ENCODE measurements around the gene CMIP.

The CMIP gene

DNA sequence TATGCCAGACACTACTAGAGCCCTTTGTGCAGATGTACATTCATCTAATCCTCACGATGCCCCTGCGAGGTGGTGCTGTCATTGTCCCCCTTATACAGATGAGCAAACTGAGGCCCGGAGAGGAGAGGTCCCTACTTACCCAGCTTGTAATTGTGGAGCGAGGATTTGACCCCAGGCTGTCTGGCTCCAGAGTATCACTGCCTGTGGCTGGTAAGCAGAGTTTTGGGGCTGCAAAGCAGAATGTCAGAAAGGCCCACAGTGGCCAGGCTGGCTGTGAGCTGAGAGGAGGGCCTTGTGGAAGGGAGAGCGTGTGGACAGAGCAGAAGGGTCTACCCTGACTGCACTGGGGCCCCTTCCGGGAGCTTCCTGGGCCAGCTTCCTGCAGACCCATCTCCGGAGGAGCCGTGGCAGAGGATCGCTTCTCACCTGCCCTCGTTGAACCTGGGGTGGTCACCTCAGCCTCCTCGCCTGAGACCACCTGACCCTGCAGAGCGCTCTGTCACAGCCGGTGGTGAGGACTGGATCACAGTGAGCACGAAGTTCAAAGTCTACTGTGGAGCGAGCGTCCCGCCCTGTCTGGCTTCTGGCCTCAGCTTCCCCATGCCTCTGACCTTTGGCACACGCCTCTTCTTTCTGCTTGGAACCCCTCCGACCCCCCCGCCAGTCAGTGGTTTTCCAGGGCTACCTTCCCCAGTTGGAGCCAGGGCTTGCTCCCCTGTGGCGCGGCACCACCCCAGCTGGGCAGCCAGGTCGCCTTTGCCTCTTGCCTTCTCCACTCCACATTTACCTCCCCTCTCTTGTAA is 12.1 kb downstream of the CMIP start:
- Histone ChIP-seq H2AFZ (ENCODE audit: low read length) (no peak overlapping the region), H3K4me2 (ENCODE audit: low read depth, low read length, poor library complexity, severe bottlenecking) (no peak overlapping the region), H4K20me1 (ENCODE audit: insufficient read depth, low read length, poor library complexity, severe bottlenecking) (peaks cover 25% of the 10 kb centered on the region), H3K9ac (ENCODE audit: low read depth, low read length, poor library complexity, severe bottlenecking) (no peak overlapping the region), H3K79me2 (ENCODE audit: insufficient read depth, low read length) (peaks cover 96% of the 10 kb centered on the region), H3K9me3 (ENCODE audit: insufficient read depth, low read depth, low read length) (no peaks in the 10 kb centered on the region), H3F3A (ENCODE audit: low read depth) (no peaks in the 10 kb centered on the region), H3K4me1 (ENCODE audit: insufficient read depth, low read length, poor library complexity, severe bottlenecking) (peaks cover 25% of the 10 kb centered on the region), H3K27me3 (ENCODE audit: insufficient read depth, low read length, poor library complexity, severe bottlenecking) (no peaks in the 10 kb centered on the region), H3K4me3 (ENCODE audit: low read length, poor library complexity, severe bottlenecking) (no peak overlapping the region), H3K36me3 (ENCODE audit: insufficient read depth, low read length) (peaks cover 16% of the 10 kb centered on the region; the same call in 1 of the 2 replicates), H3K9me2 (replicated peaks; ENCODE audit: low read depth, low read length) (no peaks in the 10 kb centered on the region)
- TF ChIP-seq, protein P1, sequence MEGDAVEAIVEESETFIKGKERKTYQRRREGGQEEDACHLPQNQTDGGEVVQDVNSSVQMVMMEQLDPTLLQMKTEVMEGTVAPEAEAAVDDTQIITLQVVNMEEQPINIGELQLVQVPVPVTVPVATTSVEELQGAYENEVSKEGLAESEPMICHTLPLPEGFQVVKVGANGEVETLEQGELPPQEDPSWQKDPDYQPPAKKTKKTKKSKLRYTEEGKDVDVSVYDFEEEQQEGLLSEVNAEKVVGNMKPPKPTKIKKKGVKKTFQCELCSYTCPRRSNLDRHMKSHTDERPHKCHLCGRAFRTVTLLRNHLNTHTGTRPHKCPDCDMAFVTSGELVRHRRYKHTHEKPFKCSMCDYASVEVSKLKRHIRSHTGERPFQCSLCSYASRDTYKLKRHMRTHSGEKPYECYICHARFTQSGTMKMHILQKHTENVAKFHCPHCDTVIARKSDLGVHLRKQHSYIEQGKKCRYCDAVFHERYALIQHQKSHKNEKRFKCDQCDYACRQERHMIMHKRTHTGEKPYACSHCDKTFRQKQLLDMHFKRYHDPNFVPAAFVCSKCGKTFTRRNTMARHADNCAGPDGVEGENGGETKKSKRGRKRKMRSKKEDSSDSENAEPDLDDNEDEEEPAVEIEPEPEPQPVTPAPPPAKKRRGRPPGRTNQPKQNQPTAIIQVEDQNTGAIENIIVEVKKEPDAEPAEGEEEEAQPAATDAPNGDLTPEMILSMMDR (conservative IDR thresholded peaks at IDR 0.05; ENCODE audit: low read length), result no peak
- no peak for TF ChIP-seq EZH2phosphoT487 (IDR thresholded peaks at IDR 0.05; ENCODE audit: borderline replicate concordance)

DNA sequence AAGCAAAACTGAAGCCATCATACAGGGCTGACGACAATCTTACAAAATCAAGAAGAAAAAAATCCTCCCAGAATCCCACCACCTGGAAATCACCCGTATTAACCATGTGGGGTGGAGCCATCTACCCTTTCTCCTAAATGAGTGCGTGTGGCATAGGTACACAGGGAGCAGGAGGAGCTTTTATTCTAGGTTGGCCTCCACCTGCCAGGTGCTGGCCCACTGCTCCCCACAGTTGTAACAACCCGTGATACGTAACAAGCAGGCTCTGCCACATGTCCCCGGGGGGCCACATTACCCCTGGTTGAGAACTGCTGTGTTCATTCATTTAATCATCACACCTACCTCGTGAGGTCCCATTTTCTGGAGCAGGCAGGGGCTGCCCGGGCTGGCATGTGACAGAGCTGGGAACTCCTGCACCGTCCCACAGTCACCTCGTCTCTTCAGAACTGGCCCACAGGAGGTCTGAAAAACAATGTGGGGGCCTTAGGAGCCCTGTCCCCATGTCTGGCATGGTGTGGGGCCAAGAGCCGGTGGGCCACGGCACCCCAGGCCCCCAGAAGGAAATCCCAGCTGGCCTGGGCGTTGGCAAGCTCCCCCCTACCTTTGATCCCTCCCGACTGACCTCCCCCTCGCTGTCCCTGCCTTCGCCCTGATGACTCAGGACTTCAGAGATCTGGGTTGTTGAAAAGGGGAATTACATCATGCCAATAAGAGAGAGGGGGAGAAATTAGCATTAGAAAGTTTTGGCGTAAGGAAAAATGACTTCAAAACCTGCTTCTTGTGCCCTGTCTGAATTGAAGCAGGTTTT is 12.9 kb downstream of the CMIP start:
- Histone ChIP-seq H3K27me3 (ENCODE audit: insufficient read depth, low read length, poor library complexity, severe bottlenecking) (no peaks in the 10 kb centered on the region), H3K4me2 (ENCODE audit: low read depth, low read length, poor library complexity, severe bottlenecking) (no peak overlapping the region), H3K36me3 (ENCODE audit: insufficient read depth, low read length) (peaks cover 16% of the 10 kb centered on the region; the same call in 1 of the 2 replicates), H4K20me1 (ENCODE audit: insufficient read depth, low read length, poor library complexity, severe bottlenecking) (peaks cover 23% of the 10 kb centered on the region), H3F3A (ENCODE audit: low read depth) (no peaks in the 10 kb centered on the region), H3K4me3 (ENCODE audit: low read length, poor library complexity, severe bottlenecking) (no peak overlapping the region), H3K4me1 (ENCODE audit: insufficient read depth, low read length, poor library complexity, severe bottlenecking) (peaks cover 17% of the 10 kb centered on the region), H3K9me2 (replicated peaks; ENCODE audit: low read depth, low read length) (no peaks in the 10 kb centered on the region), H3K9me3 (ENCODE audit: insufficient read depth, low read depth, low read length) (no peaks in the 10 kb centered on the region), H3K79me2 (ENCODE audit: insufficient read depth, low read length) (peaks cover 95% of the 10 kb centered on the region), H2AFZ (ENCODE audit: low read length) (no peak overlapping the region), H3K9ac (ENCODE audit: low read depth, low read length, poor library complexity, severe bottlenecking) (no peak overlapping the region)
- TF ChIP-seq, protein P1 (conservative IDR thresholded peaks at IDR 0.05; ENCODE audit: low read length), result no peak
- TF ChIP-seq EZH2phosphoT487 (IDR thresholded peaks at IDR 0.05; ENCODE audit: borderline replicate concordance), result no peak

DNA sequence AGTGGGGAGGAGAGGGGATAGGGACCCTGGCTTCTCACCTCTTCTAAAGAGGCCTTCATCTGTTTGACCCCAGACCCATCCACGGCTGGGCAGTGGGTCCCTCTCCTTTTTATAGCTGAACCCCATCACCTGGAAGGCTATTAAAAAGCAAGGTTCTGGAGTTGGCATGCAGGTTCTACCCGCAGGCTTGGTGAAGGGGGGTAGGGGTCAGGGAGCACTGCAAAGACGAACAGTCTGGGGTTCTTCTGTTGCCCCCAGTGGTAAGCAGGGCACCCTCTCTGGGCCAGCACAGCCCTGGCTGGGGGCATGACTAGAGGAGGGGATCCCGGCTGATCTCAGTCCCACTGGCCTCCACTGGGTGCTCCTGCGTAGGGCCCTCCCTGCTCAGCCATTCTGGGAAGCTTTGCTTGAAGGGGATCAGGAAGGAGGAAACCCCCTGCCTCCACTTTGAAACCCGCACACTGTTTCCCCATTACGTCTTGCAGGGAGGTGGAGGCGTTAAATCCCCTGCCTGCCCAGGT is 13.6 kb downstream of the CMIP start:
- no peak overlapping the region for H3K9ac ChIP-seq (ENCODE audit: low read depth, low read length, poor library complexity, severe bottlenecking)
- H3F3A ChIP-seq (ENCODE audit: low read depth), result no peaks in the 10 kb centered on the region
- peaks cover 17% of the 10 kb centered on the region for H4K20me1 ChIP-seq (ENCODE audit: insufficient read depth, low read length, poor library complexity, severe bottlenecking)
- H3K9me3 ChIP-seq (ENCODE audit: insufficient read depth, low read depth, low read length), result no peaks in the 10 kb centered on the region
- H3K36me3 ChIP-seq (ENCODE audit: insufficient read depth, low read length), result peaks cover 16% of the 10 kb centered on the region; the same call in 1 of the 2 replicates
- no peak for TF ChIP-seq EZH2phosphoT487 (IDR thresholded peaks at IDR 0.05; ENCODE audit: borderline replicate concordance)
- TF ChIP-seq, protein P1 (conservative IDR thresholded peaks at IDR 0.05; ENCODE audit: low read length), result no peak
- H3K4me1 ChIP-seq (ENCODE audit: insufficient read depth, low read length, poor library complexity, severe bottlenecking), result peaks cover 10% of the 10 kb centered on the region
- H2AFZ ChIP-seq (ENCODE audit: low read length), result no peak overlapping the region
- H3K79me2 ChIP-seq (ENCODE audit: insufficient read depth, low read length), result peaks cover 95% of the 10 kb centered on the region
- H3K4me3 ChIP-seq (ENCODE audit: low read length, poor library complexity, severe bottlenecking), result no peak overlapping the region
- no peak overlapping the region for H3K4me2 ChIP-seq (ENCODE audit: low read depth, low read length, poor library complexity, severe bottlenecking)
- H3K9me2 ChIP-seq (replicated peaks; ENCODE audit: low read depth, low read length), result no peaks in the 10 kb centered on the region
- H3K27me3 ChIP-seq (ENCODE audit: insufficient read depth, low read length, poor library complexity, severe bottlenecking), result no peaks in the 10 kb centered on the region

Data from Loucy (cell line).